ENCODE data around the gene AP3S2.

AP3S2 gene

GRCh38 chr15:89818287-89818686 lies 75.5 kb downstream of the AP3S2 start:
- H3K4me3 ChIP-seq (ENCODE audit: low read depth, low read length): no peak overlapping the region

- H3K4me3 ChIP-seq (ENCODE audit: low read depth, low read length): no peak overlapping the region
These were observed 76.0 kb downstream of the AP3S2 start for GRCh38 chr15:89817701-89818280.

- no peak overlapping the region for H3K4me3 ChIP-seq (ENCODE audit: low read depth, low read length)
These were observed 78.0 kb downstream of the AP3S2 start for GRCh38 chr15:89815769-89816168.

- H3K4me3 ChIP-seq (ENCODE audit: low read depth, low read length): peak overlapping the region; percentile 13
These were observed 79.6 kb downstream of the AP3S2 start for GRCh38 chr15:89814112-89814742.

- H3K4me3 ChIP-seq (ENCODE audit: low read depth, low read length): no peak overlapping the region
These were observed 80.2 kb downstream of the AP3S2 start for GRCh38 chr15:89813381-89814111.

GRCh38 chr15:89812847-89813320 lies 80.9 kb downstream of the AP3S2 start:
- no peak overlapping the region for H3K4me3 ChIP-seq (ENCODE audit: low read depth, low read length)

GRCh38 chr15:89812011-89812846 lies 81.6 kb downstream of the AP3S2 start:
- no peak overlapping the region for H3K4me3 ChIP-seq (ENCODE audit: low read depth, low read length)

- no peak overlapping the region for H3K4me3 ChIP-seq (ENCODE audit: low read depth, low read length)
These were observed 83.0 kb downstream of the AP3S2 start for GRCh38 chr15:89810837-89811236.

GRCh38 chr15:89809787-89810148 lies 84.0 kb downstream of the AP3S2 start:
- no peak overlapping the region for H3K4me3 ChIP-seq (ENCODE audit: low read depth, low read length)

- no peak overlapping the region for H3K4me3 ChIP-seq (ENCODE audit: low read depth, low read length)
These were observed 84.6 kb downstream of the AP3S2 start for GRCh38 chr15:89809093-89809786.

- H3K4me3 ChIP-seq (ENCODE audit: low read depth, low read length): no peak overlapping the region
These were observed 85.5 kb downstream of the AP3S2 start for GRCh38 chr15:89808160-89808870.

GRCh38 chr15:89807689-89808088 lies 86.1 kb downstream of the AP3S2 start:
- no peak overlapping the region for H3K4me3 ChIP-seq (ENCODE audit: low read depth, low read length)

- H3K4me3 ChIP-seq (ENCODE audit: low read depth, low read length): no peak overlapping the region
These were observed 86.9 kb downstream of the AP3S2 start for GRCh38 chr15:89806559-89807550.

- H3K4me3 ChIP-seq (ENCODE audit: low read depth, low read length): no peak overlapping the region
These were observed 87.6 kb downstream of the AP3S2 start for GRCh38 chr15:89806210-89806558.

- no peak overlapping the region for H3K4me3 ChIP-seq (ENCODE audit: low read depth, low read length)
These were observed 88.3 kb downstream of the AP3S2 start for GRCh38 chr15:89805241-89806209.

- no peak overlapping the region for H3K4me3 ChIP-seq (ENCODE audit: low read depth, low read length)
These were observed 89.6 kb downstream of the AP3S2 start for GRCh38 chr15:89803941-89804800.

All from iPS-11a (cell line).